Loucy (cell line): Measurements from ENCODE around the gene SIK2.

Experiments
- H2AFZ ChIP-seq: fragments of 200-600 bp; sonication (generic); 2 replicates; pipeline ENCODE4 v1.6.0; 2016; ENCODE audit warnings: antibody characterized with exemption, mild to moderate bottlenecking, low read length, moderate library complexity
- H3F3A ChIP-seq: fragments of 200-600 bp; 2 replicates; pipeline ENCODE4 v1.6.0; 2016; ENCODE audit warnings: antibody characterized with exemption, low read depth, mild to moderate bottlenecking
- H3K27me3 ChIP-seq: fragments of 200-600 bp; sonication (generic); 2 replicates; pipeline ENCODE4 v1.6.1; 2014; ENCODE audit warnings: low read length, mild to moderate bottlenecking; ENCODE audit not compliant: insufficient read depth, poor library complexity, severe bottlenecking
- H3K36me3 ChIP-seq: fragments of 200-600 bp; sonication (generic); 2 replicates; pipeline ENCODE4 v1.6.1; 2016; ENCODE audit warnings: low read length; ENCODE audit not compliant: insufficient read depth
- H3K4me1 ChIP-seq: fragments of 200-600 bp; sonication (generic); 2 replicates; pipeline ENCODE4 v1.5.1; 2014; ENCODE audit warnings: low read length, mild to moderate bottlenecking; ENCODE audit not compliant: insufficient read depth, poor library complexity, severe bottlenecking
- H3K4me2 ChIP-seq: fragments of 200-600 bp; sonication (generic); 2 replicates; pipeline ENCODE4 v1.6.0; 2014; ENCODE audit warnings: antibody characterized with exemption, low read length, low read depth, mild to moderate bottlenecking; ENCODE audit not compliant: poor library complexity, severe bottlenecking
- H3K4me3 ChIP-seq: fragments of 200-600 bp; sonication (generic); 2 replicates; pipeline ENCODE4 v1.5.1; 2014; ENCODE audit warnings: low read length, mild to moderate bottlenecking, mixed read lengths; ENCODE audit not compliant: poor library complexity, severe bottlenecking
- H3K79me2 ChIP-seq: fragments of 200-600 bp; sonication (generic); 2 replicates; pipeline ENCODE4 v1.6.1; 2014; ENCODE audit warnings: low read length; ENCODE audit not compliant: insufficient read depth
- H3K9ac ChIP-seq: fragments of 200-600 bp; sonication (generic); 2 replicates; pipeline ENCODE4 v1.6.0; 2014; ENCODE audit warnings: mild to moderate bottlenecking, low read depth, low read length, moderate library complexity; ENCODE audit not compliant: poor library complexity, severe bottlenecking
- H3K9me2 ChIP-seq: fragments of 200-600 bp; sonication (generic); replicated peaks from 2 replicates; pipeline ENCODE4 v1.6.1; 2016; ENCODE audit warnings: low read depth, low read length, mixed read lengths
- H3K9me3 ChIP-seq: fragments of 200-600 bp; sonication (generic); 2 replicates; pipeline ENCODE4 v1.6.1; 2014; ENCODE audit warnings: mild to moderate bottlenecking, antibody characterized with exemption, low read length, low read depth; ENCODE audit not compliant: insufficient read depth
- H4K20me1 ChIP-seq: fragments of 200-600 bp; sonication (generic); 2 replicates; pipeline ENCODE4 v1.6.0; 2014; ENCODE audit warnings: antibody characterized with exemption, low read length, mild to moderate bottlenecking; ENCODE audit not compliant: insufficient read depth, poor library complexity, severe bottlenecking
- CTCF ChIP-seq: fragments of 200-600 bp; sonication (generic); conservative IDR thresholded peaks from 2 replicates; pipeline ENCODE4 v1.5.1; 2014; ENCODE audit warnings: mild to moderate bottlenecking, antibody characterized with exemption, low read length
- EZH2phosphoT487 ChIP-seq: fragments of 200-600 bp; IDR thresholded peaks from 2 replicates; pipeline ENCODE4 v1.6.1; 2018; ENCODE audit warnings: antibody characterized with exemption, mild to moderate bottlenecking, moderate library complexity, borderline replicate concordance

The SIK2 gene

GRCh38 chr11:111733611-111734088 is 131.4 kb downstream of the SIK2 start:
- Histone ChIP-seq H3K27me3 (no peaks in the 10 kb centered on the region), H3K4me3 (no peak overlapping the region), H3K4me1 (no peaks in the 10 kb centered on the region), H3K9ac (no peak overlapping the region), H3K9me2 (no peaks in the 10 kb centered on the region), H3K79me2 (no peaks in the 10 kb centered on the region), H3K36me3 (peaks cover 8% of the 10 kb centered on the region; the same call in 1 of the 2 replicates), H3F3A (no peaks in the 10 kb centered on the region), H4K20me1 (no peaks in the 10 kb centered on the region), H3K9me3 (no peaks in the 10 kb centered on the region), H3K4me2 (no peak overlapping the region), H2AFZ (no peak overlapping the region)
- no peak for TF ChIP-seq EZH2phosphoT487
- no peak for TF ChIP-seq CTCF

GRCh38 chr11:111734101-111734953 is 132.1 kb downstream of the SIK2 start:
- no peak overlapping the region for H3K9ac ChIP-seq
- H3K36me3 ChIP-seq: peaks cover 15% of the 10 kb centered on the region; the same call in 1 of the 2 replicates
- H3K4me3 ChIP-seq: no peak overlapping the region
- H3K9me2 ChIP-seq: no peaks in the 10 kb centered on the region
- H2AFZ ChIP-seq: no peak overlapping the region
- H3F3A ChIP-seq: no peaks in the 10 kb centered on the region
- TF ChIP-seq EZH2phosphoT487: no peak
- no peaks in the 10 kb centered on the region for H3K79me2 ChIP-seq
- H3K27me3 ChIP-seq: no peaks in the 10 kb centered on the region
- H3K4me2 ChIP-seq: no peak overlapping the region
- no peaks in the 10 kb centered on the region for H3K4me1 ChIP-seq
- H3K9me3 ChIP-seq: no peaks in the 10 kb centered on the region
- no peaks in the 10 kb centered on the region for H4K20me1 ChIP-seq

- no peak overlapping the region for H3K4me2 ChIP-seq
- H3K36me3 ChIP-seq: peaks cover 19% of the 10 kb centered on the region; the same call in 1 of the 2 replicates
- H3F3A ChIP-seq: no peaks in the 10 kb centered on the region
- H3K9me2 ChIP-seq: no peaks in the 10 kb centered on the region
- no peak overlapping the region for H3K4me3 ChIP-seq
- H3K9me3 ChIP-seq: no peaks in the 10 kb centered on the region
- no peak overlapping the region for H2AFZ ChIP-seq
- no peaks in the 10 kb centered on the region for H4K20me1 ChIP-seq
- H3K4me1 ChIP-seq: no peaks in the 10 kb centered on the region
- H3K9ac ChIP-seq: no peak overlapping the region
- H3K79me2 ChIP-seq: no peaks in the 10 kb centered on the region
- TF ChIP-seq CTCF (no peak), EZH2phosphoT487 (no peak)
- no peaks in the 10 kb centered on the region for H3K27me3 ChIP-seq
Measured at GRCh38 chr11:111734954-111735261, 132.7 kb downstream of the SIK2 start.
